Fibroblast of lung (primary cell): ENCODE data around the gene CCNDBP1. TPM values are rescaled to one million over a fixed set of nuclear protein-coding genes. Genes with fewer than 3 reads are reported as not detected.

Experiments
- DNase-seq, 2 donors: peaks; one replicate each; pipeline versions ENCODE4 v3.0.0 to v3.0.0-alpha.2; 2010; ENCODE audit warnings: low read depth in 2 of 2
- H2AFZ ChIP-seq: 2 replicates; pipeline ENCODE4 v1.5.1; 2012; ENCODE audit warnings: low read length, control low read depth, inconsistent platforms
- H3K27ac ChIP-seq: 2 replicates; pipeline ENCODE4 v1.5.1; 2011; ENCODE audit warnings: low read length, control low read depth; ENCODE audit not compliant: insufficient read depth
- H3K27me3 ChIP-seq: 2 replicates; pipeline ENCODE4 v1.5.1; 2011; ENCODE audit warnings: mild to moderate bottlenecking, low read length; ENCODE audit not compliant: control insufficient read depth, insufficient read depth
- H3K36me3 ChIP-seq: 2 replicates; pipeline ENCODE4 v1.5.1; 2011; ENCODE audit warnings: low read length; ENCODE audit not compliant: control insufficient read depth, insufficient read depth
- H3K4me1 ChIP-seq: 2 replicates; pipeline ENCODE4 v1.5.1; 2011; ENCODE audit warnings: low read length; ENCODE audit not compliant: control insufficient read depth, insufficient read depth; ENCODE audit errors: extremely low read depth
- H3K4me2 ChIP-seq: 2 replicates; pipeline ENCODE4 v1.5.1; 2011; ENCODE audit warnings: low read length, control low read depth; ENCODE audit not compliant: insufficient read depth; ENCODE audit errors: extremely low read depth
- H3K4me3 ChIP-seq, 4 experiments: fragments of 200-600 bp in 1 of 4; sonication (generic) in 1 of 4; replicated peaks in 1 of 4; 2 replicates each; pipeline ENCODE4 v1.5.1; 2011 to 2016; ENCODE audit warnings: low read length in 4 of 4, low read depth in 3 of 4, mild to moderate bottlenecking in 3 of 4, control low read depth in 2 of 4, inconsistent platforms in 1 of 4, mixed read lengths in 1 of 4; ENCODE audit not compliant: insufficient read depth in 1 of 4; ENCODE audit errors: control extremely low read depth in 1 of 4
- H3K79me2 ChIP-seq: 2 replicates; pipeline ENCODE4 v1.5.1; 2012; ENCODE audit warnings: mild to moderate bottlenecking, low read length, inconsistent platforms; ENCODE audit not compliant: control insufficient read depth, insufficient read depth
- H3K9ac ChIP-seq: 2 replicates; pipeline ENCODE4 v1.5.1; 2011; ENCODE audit warnings: mild to moderate bottlenecking, low read length, control low read depth; ENCODE audit not compliant: insufficient read depth
- H3K9me3 ChIP-seq: 2 replicates; pipeline ENCODE4 v1.5.1; 2012; ENCODE audit warnings: low read depth, low read length; ENCODE audit not compliant: control insufficient read depth, insufficient read depth
- H4K20me1 ChIP-seq: 2 replicates; pipeline ENCODE4 v1.5.1; 2011; ENCODE audit warnings: low read length; ENCODE audit not compliant: control insufficient read depth, insufficient read depth; ENCODE audit errors: extremely low read depth
- CTCF ChIP-seq, 2 donors: IDR thresholded peaks in 1 of 2; conservative IDR thresholded peaks in 1 of 2; 1 replicate in 1 of 2; 2 replicates in 1 of 2; pipeline ENCODE4 v1.5.1; 2011 to 2012; ENCODE audit warnings: low read length in 2 of 2, control low read depth in 1 of 2, inconsistent platforms in 1 of 2, low read depth in 1 of 2, mild to moderate bottlenecking in 1 of 2
- EZH2 ChIP-seq: IDR thresholded peaks from 2 replicates; pipeline ENCODE4 v1.5.1; 2012; ENCODE audit warnings: low read length, control low read depth, mild to moderate bottlenecking; ENCODE audit errors: missing control alignments
- polyA plus RNA-seq, 2 donors: library from polyadenylated mRNA; depleted of rRNA in 1 of 2; stranded (reverse) in 1 of 2; unstranded in 1 of 2; fragments of >200 nt; gene quantifications; 2 replicates each; pipeline ENCODE4 v1.2.1, GENCODE V29; 2011 to 2012; ENCODE audit warnings: missing spikeins in 1 of 2
- total RNA-seq: library from RNA; depleted of rRNA; stranded (reverse); fragments of >200 nt; gene quantifications from 2 replicates; pipeline ENCODE4 v1.2.1, GENCODE V29; 2014

The CCNDBP1 gene
- total and polyA plus RNA-seq, 2 donors (not counting 1 experiment from before 2014, with no cell fraction given) = 78.4 to 101 TPM

- Histone ChIP-seq H3K4me3 (no peak overlapping the region), H3K27me3 (peaks cover 16% of the 10 kb centered on the region)
Measured at GRCh38 chr15:43212951-43213350, 27.7 kb downstream of the CCNDBP1 start.

GRCh38 chr15:43213466-43213865, 28.3 kb downstream of the CCNDBP1 start:
- no peak for TF ChIP-seq CTCF (conservative IDR thresholded peaks at IDR 0.05 in 1 of 2, IDR thresholded peaks at IDR 0.05 in 1 of 2; ENCODE audit: low read depth in 1 of 2, low read length in 2 of 2)
- no peak for TF ChIP-seq EZH2
- Histone ChIP-seq H3K27me3 (peaks cover 16% of the 10 kb centered on the region), H3K9me3 (no peaks in the 10 kb centered on the region), H3K4me2 (no peak overlapping the region), H3K36me3 (no peaks in the 10 kb centered on the region), H3K9ac (no peak overlapping the region), H3K27ac (no peak overlapping the region), H4K20me1 (no peaks in the 10 kb centered on the region), H2AFZ (no peak overlapping the region), H3K4me3 (no peak overlapping the region), H3K79me2 (no peaks in the 10 kb centered on the region), H3K4me1 (no peaks in the 10 kb centered on the region)
- no peak for DNase-seq

More at GRCh38 chr15:43212951-43213350, 27.7 kb downstream of the CCNDBP1 start:
- H3K36me3 ChIP-seq = no peaks in the 10 kb centered on the region
- no peak for DNase-seq
- H3K9me3 ChIP-seq = no peaks in the 10 kb centered on the region
- no peak overlapping the region for H3K4me2 ChIP-seq
- H3K9ac ChIP-seq = no peak overlapping the region
- no peaks in the 10 kb centered on the region for H3K4me1 ChIP-seq
- TF ChIP-seq EZH2 (no peak), CTCF (conservative IDR thresholded peaks at IDR 0.05 in 1 of 2, IDR thresholded peaks at IDR 0.05 in 1 of 2; ENCODE audit: low read depth in 1 of 2, low read length in 2 of 2) (no peak)
- H4K20me1 ChIP-seq = no peaks in the 10 kb centered on the region
- no peak overlapping the region for H2AFZ ChIP-seq
- H3K27ac ChIP-seq = no peak overlapping the region
- no peaks in the 10 kb centered on the region for H3K79me2 ChIP-seq

- Histone ChIP-seq H3K27ac (no peak overlapping the region), H3K79me2 (no peaks in the 10 kb centered on the region), H3K4me1 (no peaks in the 10 kb centered on the region), H3K4me2 (no peak overlapping the region), H3K4me3 (no peak overlapping the region), H4K20me1 (no peaks in the 10 kb centered on the region), H2AFZ (no peak overlapping the region), H3K9ac (no peak overlapping the region), H3K9me3 (no peaks in the 10 kb centered on the region), H3K36me3 (no peaks in the 10 kb centered on the region), H3K27me3 (peaks cover 13% of the 10 kb centered on the region)
- no peak for TF ChIP-seq EZH2
- no peak for TF ChIP-seq CTCF (conservative IDR thresholded peaks at IDR 0.05 in 1 of 2, IDR thresholded peaks at IDR 0.05 in 1 of 2; ENCODE audit: low read depth in 1 of 2, low read length in 2 of 2)
- DNase-seq = no peak
Measured at GRCh38 chr15:43214169-43214568, 29.0 kb downstream of the CCNDBP1 start.
